Left cardiac atrium (tissue), 4 donors: ENCODE measurements around the gene VPS39. TPM values are rescaled to one million over a fixed set of nuclear protein-coding genes. Genes with fewer than 3 reads are reported as not detected.

Experiments
- ATAC-seq, 2 donors: fragments of 200-7000 bp; cut with Tn5 transposase; one replicate each; pipeline ENCODE4 v1.9.1; 2020; ENCODE audit warnings: mild to moderate bottlenecking in 2 of 2, moderate library complexity in 2 of 2
- DNase-seq: peaks from one replicate; pipeline ENCODE4 v3.0.0-alpha.2; 2020
- intact Hi-C, 2 donors: fragments of 100-400 bp; cut with DNase I; formaldehyde crosslinking; loops; one replicate each; pipeline versions ENCODE4 v1.14.1 to v1.15.1; 2022 to 2023
- total RNA-seq, 2 donors: library from RNA; stranded (reverse); fragmentation: NEBNext Ultra II Directional; extraction: Animal tissue kit (Norgen Biotek cat#: 25700); gene quantifications; one replicate each; pipeline ENCODE4 v1.2.1, GENCODE V29; 2021
- donor health status: DM: no; HTN: yes; CAD: no.
- donor health status: DM: no; HTN: yes; CAD: no; lungs with severe emphysema.
- donor health status: DM: yes; HTN: yes; CAD: no.
- donor health status: Dilated cardiomyopathy.

The VPS39 gene
- total RNA-seq, 2 donors from 2014 or later = 39.1 to 39.2 TPM

DNA sequence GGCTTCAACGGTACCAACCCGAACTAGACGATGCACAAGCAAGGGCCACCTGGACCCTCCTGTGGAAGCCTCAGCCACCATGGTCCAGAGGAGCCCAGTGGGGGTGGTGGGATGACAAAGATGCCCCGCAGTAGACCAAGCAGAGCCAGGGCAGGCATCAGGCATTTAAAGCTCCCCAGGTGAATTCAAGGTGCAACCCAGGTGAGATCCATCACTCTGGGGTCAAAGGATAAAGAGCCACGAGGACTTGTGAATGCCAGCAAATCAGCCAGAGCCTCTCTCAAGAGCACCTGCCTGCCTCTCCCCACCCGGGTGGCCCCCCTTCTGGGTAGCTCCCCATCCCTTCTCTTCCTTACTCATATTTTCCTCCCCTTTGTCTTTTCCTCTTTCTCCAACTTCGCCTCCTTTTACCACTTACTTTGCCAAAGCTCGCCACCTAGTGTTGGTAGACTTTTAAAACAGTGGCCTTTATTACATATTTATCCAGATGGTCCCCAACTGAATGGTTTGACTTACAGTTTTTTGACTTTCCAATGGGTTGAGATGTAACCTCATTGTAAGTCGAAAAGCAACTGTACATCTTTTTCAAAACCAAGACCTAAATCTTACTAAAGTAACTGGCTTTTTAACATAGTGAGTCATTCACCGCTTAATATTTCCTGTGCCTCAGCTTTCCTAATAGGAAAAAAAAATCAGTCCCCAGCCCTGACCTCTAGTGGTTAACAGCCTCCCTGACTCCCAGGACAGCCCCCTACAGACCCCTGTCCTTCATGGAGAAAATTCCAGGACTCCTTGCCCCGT is 70.4 kb downstream of the VPS39 start:
- ATAC-seq (peak in 1 of 2 donors; percentile 45), DNase-seq (no peak)
- intact Hi-C loops = loop anchor here (5.0 kb wide), 2 partner anchors 70 to 150 kb away; no protein-coding TSS in a partner anchor

DNA sequence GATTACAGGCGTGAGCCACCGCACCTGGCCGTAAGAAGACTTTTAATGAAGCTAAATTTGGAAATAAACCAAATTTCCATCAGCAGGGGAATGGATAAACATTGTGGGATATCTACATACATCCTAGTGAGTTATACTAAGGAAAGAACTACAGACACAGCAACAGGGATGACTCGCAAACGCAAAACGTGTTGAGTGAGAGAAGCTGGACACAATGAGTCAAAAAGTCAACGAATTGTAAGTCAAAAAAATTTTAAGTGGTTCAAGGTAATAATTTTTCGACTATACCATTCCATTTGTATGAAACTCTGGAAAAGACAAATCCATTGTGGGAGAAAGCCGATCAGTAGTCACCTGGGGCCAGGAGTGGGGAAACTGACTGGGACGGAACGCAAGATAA is 71.6 kb downstream of the VPS39 start:
- ATAC-seq (no peak), DNase-seq (no peak)
- intact Hi-C loops = loop anchor here (5.0 kb wide), 2 partner anchors 69 to 149 kb away; no protein-coding TSS in a partner anchor

DNA sequence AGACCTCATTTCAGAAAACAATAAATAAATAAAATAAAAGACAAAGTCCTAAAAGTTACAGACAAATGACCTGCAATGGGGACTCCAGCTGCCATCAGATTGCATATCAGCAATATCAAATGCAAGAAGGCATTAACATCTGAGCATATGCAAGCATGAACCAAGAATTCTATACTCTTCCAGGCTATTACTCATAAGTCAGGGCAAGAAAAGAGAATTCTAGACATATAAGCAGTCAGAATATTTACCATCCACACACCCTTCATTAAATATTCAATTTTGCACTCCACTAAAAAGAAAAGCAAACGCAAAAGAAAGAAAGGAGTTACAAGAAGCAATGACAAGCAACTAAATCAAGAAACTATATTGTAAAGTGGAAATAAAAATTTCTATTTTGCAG is 72.8 kb downstream of the VPS39 start:
- ATAC-seq = no peak
- no peak for DNase-seq
- intact Hi-C loops = loop anchor here (5.0 kb wide), 2 partner anchors 68 to 148 kb away; no protein-coding TSS in a partner anchor

DNA sequence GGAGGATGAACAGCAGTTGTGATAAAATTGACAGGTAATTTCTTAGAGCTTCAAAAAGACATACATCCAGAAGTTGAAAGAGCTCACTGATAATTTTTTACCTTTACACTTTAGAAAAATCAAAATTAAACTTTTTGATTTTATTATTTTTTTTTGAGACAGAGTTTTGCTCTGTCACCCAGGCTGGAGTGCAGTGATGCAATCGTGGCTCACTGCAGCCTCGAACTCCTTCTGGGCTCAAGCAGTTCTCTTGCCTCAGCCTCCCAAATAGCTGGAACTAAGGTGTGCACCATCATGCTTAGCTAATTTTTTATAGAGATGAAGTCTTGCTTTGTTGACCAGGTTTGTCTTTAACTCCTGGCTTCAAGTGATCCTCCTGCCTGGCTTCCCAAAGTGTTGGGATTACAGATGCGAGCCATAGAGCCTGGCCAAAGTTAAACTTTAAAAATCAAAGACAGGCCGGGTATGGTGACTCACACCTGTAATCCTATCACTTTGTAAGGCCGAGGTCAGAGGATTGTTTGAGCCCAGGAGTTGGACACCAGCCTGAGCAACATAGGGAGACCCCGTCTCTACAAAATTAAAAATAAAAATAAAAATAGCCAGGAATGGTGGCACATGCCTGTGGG is 73.4 kb downstream of the VPS39 start:
- ATAC-seq = no peak
- intact Hi-C loops = loop anchor here (5.0 kb wide), 2 partner anchors 67 to 147 kb away; no protein-coding TSS in a partner anchor
- no peak for DNase-seq

DNA sequence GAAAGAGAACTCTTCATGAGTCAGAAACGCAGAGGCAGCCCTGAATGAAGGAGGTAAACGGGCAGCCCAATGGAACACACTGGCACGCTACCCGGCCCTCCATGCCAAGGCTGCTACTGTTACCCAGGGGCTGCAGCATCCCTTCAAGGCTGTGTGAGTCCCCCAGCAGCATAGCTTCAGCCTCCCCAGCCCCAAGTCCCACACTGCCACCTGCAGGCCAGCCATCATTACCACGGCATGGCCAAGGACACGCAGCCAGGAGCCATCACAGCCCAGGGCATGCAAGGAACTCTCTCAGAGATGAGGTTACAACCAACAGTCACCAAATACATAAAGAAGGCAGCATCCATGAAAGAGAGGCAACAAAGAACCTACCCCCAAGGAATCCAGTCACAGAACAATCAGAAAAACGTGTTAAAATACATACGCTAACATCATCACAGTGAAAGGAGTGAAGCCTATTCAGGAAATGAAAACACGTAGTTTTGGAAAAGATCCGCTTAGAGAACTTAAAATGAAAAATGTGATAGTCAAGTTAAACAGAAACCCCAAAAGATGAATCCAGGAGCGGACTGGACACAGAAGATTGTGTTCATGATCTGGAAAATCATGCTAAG is 74.1 kb downstream of the VPS39 start:
- intact Hi-C loops = no loop called here
- DNase-seq (no peak), ATAC-seq (no peak)

DNA sequence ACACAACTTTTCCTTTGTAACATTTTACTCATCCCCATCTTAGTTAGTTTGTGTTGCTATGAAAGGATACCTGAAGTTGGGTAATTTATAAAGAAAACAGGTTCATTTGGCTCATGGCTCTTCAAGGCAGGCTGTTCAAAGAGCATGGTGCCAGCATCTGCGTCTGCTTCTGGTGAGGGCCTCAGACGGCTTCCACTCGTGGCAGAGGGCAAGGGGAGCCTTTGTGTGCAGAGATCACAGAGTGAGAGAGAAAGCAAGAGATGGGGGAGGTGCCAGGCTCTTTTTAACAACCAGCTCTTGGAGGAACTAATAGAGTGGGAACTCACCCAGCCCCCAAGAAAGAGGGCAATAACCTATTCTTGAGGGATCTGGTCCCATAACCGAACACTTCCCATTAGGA is 74.7 kb downstream of the VPS39 start:
- no peak for DNase-seq
- no peak for ATAC-seq
- intact Hi-C loops = no loop called here

DNA sequence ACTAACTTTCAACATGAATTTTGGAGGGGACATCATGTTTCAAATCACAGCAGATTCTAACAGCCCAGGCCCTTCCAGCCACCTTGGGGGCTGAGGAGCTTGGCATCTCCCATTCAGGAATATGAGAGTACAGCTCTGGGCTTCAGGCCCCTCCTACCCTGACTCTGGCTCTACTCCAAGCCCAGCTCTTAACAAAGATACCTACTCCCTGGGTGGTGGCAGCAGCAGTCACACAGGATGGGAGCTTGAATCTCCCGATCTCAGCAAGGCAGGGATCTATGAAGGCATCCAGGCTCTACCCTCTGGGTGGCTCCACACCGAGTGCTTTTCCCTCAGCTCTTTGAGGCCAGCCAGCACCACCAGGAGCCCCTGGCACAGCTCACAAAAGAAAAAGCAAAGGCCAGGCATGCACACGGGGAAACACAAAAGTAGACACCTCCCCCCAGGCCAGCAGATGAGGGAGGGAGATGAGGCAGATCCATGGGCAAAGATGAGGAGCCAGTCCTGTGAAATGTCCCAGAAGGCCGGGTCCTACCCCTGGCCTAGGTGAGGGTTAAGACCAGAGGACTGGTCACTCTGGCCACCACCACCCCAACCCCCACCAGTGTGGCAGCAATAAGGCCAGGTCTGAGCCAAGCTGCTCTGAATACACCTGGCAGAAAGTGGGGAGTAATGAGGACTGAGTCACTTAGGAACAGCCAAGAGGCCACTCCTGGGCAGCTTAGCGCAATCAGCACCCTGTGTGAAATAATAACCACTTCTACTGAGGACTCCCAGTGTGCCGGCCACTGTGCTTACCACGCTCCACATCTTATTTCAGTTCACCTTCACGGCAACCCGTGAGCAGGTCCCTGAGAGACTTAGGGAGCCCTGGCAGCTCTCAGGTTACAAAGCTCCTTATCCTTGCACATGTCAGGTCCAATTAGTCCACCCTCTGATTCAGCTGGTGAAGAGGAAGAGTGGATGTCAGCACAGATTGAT is 76.0 kb downstream of the VPS39 start:
- intact Hi-C loops = no loop called here
- peak; percentile 25 to 30 for ATAC-seq

DNA sequence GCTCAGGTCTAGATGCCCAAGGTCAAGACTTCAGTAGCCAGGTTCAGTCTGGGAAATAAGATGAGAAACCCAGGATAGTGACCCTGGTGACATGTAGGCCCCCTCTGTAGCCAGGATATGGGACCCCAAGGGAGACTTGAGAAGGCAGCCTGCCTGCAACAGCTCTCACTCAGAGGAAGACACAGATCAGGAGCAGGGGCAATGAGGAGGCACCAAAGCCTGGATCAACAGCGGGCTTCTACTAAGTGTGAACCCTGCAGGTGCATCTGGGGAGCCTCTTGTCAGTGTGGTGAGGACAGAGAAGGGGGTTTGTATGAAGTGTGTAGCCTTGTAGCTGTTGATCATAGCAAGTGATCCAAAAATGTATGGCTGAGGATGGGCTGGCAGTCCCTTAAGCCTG is 77.1 kb downstream of the VPS39 start:
- DNase-seq = no peak
- no peak for ATAC-seq
- intact Hi-C loops = no loop called here

More for the DNA sequence above, 76.0 kb downstream of the VPS39 start:
- no peak for DNase-seq

DNA sequence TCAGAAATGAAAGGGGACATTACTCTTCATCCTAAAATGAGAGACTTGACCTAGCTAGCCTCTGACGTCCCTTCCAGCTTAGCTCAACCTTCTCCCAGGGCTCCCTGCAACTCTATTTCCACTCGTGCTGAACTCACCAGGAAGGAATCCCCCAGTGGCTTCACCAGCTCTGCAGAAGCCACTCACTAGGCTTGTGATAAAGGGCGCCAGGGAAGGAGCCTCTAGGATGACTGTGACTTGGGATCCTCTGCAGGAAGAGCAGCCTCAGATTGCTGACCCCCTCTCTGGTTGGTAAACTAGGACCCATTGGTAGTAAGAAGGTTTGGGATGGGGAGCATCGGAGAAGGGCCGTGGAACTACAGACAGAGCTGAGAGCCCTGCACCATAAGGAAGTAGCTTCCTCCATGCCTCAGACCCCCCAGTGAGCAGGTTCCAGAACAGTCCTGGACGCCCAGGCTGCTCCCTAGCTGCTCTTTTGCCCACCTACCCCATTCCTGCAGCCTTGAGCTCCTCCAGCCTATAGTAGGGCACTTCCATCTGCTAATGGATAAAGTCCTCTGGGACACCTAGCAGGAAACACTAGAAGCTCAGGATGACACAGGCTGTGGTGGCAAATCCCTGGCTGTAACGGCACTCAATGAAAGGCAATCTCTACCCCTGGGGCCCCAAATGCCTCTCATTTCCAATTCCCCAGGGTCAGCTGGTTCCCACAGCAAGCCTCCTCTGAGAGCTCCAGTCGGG is 77.7 kb downstream of the VPS39 start:
- intact Hi-C loops = no loop called here
- ATAC-seq (no peak), DNase-seq (no peak)

DNA sequence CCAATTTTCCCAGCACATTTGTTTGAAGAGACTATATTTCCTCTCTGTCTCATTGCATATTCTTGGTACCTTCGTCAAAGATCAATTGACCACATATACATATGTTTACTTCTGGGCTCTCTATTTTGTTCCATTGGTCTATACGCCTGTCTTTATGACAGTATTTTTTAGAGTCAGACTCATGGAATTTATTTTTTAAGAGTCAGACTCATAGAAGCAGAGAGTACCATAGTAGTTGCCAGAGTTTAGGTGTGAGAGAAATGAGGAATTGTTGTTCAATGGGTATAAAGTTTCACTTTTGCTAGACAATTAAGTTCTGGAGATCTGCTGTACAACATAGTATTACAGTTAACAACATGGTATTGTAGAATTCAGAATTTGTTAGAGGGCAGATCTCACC is 78.7 kb downstream of the VPS39 start:
- intact Hi-C loops = no loop called here
- DNase-seq (no peak), ATAC-seq (no peak)

DNA sequence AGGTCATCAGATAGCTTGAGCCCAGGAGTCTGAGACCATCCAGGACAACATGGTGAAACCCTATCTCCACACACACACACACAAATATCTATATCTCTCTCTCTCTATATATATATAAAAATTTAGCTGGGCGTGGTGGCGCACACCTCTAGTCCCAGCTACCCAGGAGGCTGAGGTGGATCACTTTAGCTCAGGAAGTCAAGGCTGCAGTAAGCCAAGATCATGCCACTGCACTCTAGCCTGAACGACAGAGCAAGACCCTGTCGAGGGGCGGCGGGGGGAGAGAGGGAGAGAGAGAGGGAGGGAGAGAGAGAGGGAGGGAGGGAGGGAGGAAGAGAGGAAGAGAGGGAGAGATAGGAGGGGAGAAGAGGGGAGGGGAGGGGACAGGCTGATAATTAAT is 79.6 kb downstream of the VPS39 start:
- DNase-seq (no peak), ATAC-seq (no peak)
- intact Hi-C loops = no loop called here

DNA sequence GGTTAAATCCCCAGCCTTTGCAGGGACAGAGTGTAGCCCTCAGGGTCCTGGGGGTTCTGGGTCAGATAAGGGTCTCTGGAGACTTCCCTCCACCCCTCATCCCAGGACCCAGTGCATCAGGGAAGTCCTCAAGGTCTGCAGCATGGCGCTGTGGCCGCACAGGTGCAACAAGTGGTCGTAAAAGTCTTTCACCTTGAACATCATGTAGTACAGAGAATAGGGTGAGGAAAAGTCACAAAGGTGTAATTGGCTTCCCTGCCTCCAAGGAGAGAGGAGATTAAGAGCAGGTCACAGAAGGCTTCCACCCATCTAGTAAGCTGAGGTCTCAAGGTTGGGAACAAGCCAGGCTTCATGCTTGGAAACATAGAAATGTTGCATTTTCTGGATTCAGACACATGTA is 84.6 kb downstream of the VPS39 start:
- intact Hi-C loops = no loop called here
- no peak for DNase-seq
- ATAC-seq = no peak

DNA sequence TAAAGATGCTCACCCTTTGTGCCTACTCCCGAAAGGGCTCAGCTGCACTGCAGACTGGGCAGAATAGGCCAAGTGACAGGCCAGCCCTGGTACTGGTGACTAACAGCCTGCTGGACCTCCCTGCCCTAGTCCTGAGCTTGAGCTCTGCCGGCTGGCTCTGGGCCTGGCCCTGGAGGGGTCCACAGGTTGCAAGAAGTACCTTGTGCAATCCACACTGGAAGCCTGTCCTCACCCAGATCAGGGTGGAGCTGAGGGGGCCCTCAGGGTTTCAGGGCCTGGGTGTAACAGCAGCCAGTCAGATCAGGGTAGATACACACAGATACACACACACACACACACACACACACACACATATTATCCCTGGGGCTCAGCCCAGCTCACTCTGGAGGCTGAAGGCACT is 86.4 kb downstream of the VPS39 start:
- ATAC-seq (peak; percentile 19 to 73), DNase-seq (no peak)
- intact Hi-C loops = no loop called here

DNA sequence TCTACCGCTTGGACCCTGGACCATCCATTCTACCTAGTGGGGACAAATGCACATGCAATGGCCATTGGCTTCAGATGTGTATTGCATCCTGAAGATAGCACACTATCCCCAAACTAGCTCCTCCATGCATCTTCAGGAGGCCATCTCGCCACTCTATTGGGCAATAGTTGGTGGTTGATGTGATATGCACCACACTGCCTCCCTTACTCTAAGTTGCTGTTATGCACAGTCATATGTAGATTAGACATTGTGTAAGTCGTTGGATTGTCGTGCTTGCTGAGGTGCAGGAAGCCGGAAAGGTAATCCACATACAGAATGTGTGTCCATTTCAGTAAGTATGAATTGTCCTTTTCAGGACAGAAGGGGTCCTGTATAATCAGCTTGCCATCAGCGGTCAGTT is 87.1 kb downstream of the VPS39 start:
- ATAC-seq (no peak), DNase-seq (no peak)
- intact Hi-C loops = no loop called here

DNA sequence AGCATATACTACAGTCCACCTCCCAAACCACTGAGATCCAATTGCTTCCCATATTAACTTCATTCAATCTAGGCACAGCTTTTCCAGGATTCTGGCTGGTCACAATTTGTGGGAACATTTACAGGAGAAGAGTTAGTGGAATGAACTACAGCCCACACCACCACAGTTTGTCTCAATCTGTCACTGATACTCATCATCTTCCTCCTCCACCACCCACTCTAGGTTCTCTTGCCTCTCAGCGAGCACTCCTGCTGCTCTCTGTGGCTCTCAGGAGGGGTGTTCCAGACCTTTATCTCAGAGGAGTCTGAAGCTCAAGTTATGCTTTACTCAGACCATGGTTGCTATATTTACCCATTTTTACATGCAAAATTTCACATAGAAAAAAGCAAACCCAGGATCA is 87.8 kb downstream of the VPS39 start:
- DNase-seq = no peak
- ATAC-seq = no peak
- intact Hi-C loops = no loop called here

DNA sequence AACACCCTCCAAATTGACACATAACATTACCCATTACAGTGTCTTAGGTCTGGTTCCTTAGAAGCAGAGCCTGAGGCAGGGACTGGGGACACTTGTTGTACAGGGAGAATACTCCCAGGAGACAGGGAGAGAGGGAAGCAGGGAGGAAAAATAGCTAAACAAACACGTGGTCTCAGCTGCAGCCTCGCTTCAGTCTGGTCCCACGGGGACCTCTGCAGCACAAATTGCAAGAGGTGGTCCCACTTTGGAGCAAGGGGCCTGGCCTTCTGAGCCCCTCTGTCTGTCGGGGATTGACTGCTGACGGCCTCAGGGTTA is 88.7 kb downstream of the VPS39 start:
- ATAC-seq = no peak
- intact Hi-C loops = no loop called here

DNA sequence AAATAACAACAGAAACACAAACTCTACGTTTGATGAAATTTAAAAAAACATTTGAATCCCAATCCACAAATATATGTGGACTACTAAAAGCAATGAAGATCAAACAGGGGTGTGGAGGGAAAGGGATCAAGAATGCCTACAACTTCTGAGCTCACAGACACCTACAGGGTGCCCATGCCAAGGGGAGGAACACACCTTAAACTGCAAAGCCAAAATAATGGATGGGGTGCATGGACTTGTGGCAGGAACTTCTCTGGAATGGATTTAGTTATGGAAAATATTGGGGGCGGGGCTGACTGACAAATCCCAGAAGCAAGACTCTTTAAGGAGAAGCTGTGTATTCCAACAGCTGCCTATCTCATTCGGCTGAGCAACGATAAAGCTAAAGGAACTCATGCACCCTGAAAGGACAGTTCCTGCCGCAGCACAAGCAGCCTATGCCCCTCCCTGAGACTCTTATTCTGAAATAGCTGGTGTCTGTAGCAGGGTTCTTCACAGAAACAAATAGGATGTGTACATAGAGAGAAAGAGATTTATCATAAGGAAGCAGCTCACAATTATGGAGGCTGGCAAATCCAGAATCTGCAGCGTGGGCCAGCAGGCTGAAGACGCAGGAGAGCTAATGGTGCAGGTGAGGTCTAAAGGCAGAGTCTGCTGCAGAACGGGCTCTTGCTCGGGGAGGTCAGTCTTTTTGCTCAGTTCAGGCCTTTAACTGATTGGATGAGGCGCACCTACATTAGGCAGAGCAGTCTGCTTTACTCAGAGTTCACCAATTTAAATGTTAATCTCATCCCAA is 89.3 kb downstream of the VPS39 start:
- no peak for DNase-seq
- intact Hi-C loops = no loop called here
- ATAC-seq = peak in 1 of 2 donors; percentile 40

More for the DNA sequence above, 88.7 kb downstream of the VPS39 start:
- DNase-seq = no peak

DNA sequence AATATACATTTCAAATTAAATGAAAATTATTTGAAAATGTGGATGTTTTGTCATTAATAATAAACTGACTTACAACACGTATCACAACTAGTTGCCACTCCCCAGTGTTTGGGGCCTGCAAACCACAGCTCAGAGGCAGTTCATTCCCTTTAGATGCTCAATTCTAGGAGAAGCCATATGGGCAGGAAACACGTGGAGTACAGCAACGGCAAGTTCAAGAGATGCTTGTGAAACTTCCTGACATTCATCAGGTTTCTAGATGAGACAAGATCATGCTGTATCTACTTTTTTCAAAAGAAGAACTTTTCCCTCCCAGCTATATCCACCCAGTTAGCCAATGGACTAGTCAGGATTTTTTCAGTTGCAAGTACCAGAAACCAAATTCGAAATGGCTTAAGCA is 96.2 kb downstream of the VPS39 start:
- no peak for ATAC-seq
- no peak for DNase-seq
- intact Hi-C loops = no loop called here
